Activated B cell treated with CpG ODN at 0.5 μM for 24 hours (primary cell): Measurements from ENCODE around the gene LDLRAD4. TPM values are rescaled to one million over a fixed set of nuclear protein-coding genes. Genes with fewer than 3 reads are reported as not detected.

Experiments used
- ATAC-seq: fragments of 200-7000 bp; cut with Tn5 transposase; one replicate; pipeline ENCODE4 v1.10.0; 2021; ENCODE audit warnings: low read depth, mild to moderate bottlenecking, moderate library complexity
- CTCF ChIA-PET: fragments of 350-600 bp; sonication (Branson Sonifier 250); formaldehyde crosslinking; loops from one replicate; lab custom pipeline; 2021; ENCODE audit warnings: antibody characterized with exemption; lab: Charles Lee
- POLR2A ChIA-PET: fragments of 350-600 bp; sonication (Branson Sonifier 250); formaldehyde crosslinking; loops from one replicate; lab custom pipeline; 2021; ENCODE audit warnings: antibody characterized with exemption; lab: Charles Lee
- DNase-seq: peaks from one replicate; pipeline ENCODE4 v3.0.0; 2022
- H3K27ac Mint-ChIP-seq: one replicate; pipeline ENCODE4 v1.8.0; 2020; ENCODE audit warnings: mixed read lengths
- H3K27me3 Mint-ChIP-seq: one replicate; pipeline ENCODE4 v1.8.0; 2021; ENCODE audit warnings: mixed read lengths
- H3K36me3 Mint-ChIP-seq: one replicate; pipeline ENCODE4 v1.8.0; 2021; ENCODE audit warnings: low read depth, mixed read lengths
- H3K4me1 Mint-ChIP-seq: one replicate; pipeline ENCODE4 v1.8.0; 2021; ENCODE audit warnings: mixed read lengths
- H3K4me3 Mint-ChIP-seq: one replicate; pipeline ENCODE4 v1.8.0; 2020; ENCODE audit warnings: mild to moderate bottlenecking, mixed read lengths
- H3K9me3 Mint-ChIP-seq: one replicate; pipeline ENCODE4 v1.8.0; 2020; ENCODE audit warnings: mixed read lengths
- CTCF ChIP-seq: fragments of 200-600 bp; IDR thresholded peaks from one replicate; pipeline ENCODE4 v1.8.0; 2022; ENCODE audit warnings: antibody characterized with exemption, mild to moderate bottlenecking
- intact Hi-C: fragments of 100-400 bp; cut with micrococcal nuclease; formaldehyde crosslinking; loops from one replicate; pipeline ENCODE4 v1.15.1; 2024
- total RNA-seq: library from RNA; stranded (reverse); gene quantifications from 2 replicates; pipeline ENCODE4 v1.2.3, GENCODE V29; 2022

LDLRAD4 gene
- total RNA-seq, 1 donor from 2014 or later: 66.9 TPM

GRCh38 chr18:13555192-13555591 lies 336.6 kb downstream of the LDLRAD4 start:
- Mint-ChIP-seq H3K4me3 (no peak overlapping the region), H3K27me3 (no peaks in the 10 kb centered on the region), H3K4me1 (peaks cover 21% of the 10 kb centered on the region), H3K27ac (no peak overlapping the region), H3K9me3 (no peaks in the 10 kb centered on the region), H3K36me3 (no peaks in the 10 kb centered on the region)
- no peak for ATAC-seq
- intact Hi-C loops: no loop called here
- DNase-seq: no peak
- CTCF ChIA-PET: interaction anchor here (1.1 to 1.7 kb wide), 3 partner anchors 8 to 76 kb away, joined by 3 to 10 read pairs (median 5); no protein-coding TSS in a partner anchor
- POLR2A ChIA-PET: no interaction called here
- no peak for TF ChIP-seq CTCF

- no peak overlapping the region for H3K4me3 Mint-ChIP-seq
- no peaks in the 10 kb centered on the region for H3K9me3 Mint-ChIP-seq
- peaks cover 25% of the 10 kb centered on the region for H3K4me1 Mint-ChIP-seq
- no peak overlapping the region for H3K27ac Mint-ChIP-seq
- ChIA-PET CTCF (interaction anchor here (1.1 to 3.2 kb wide), 4 partner anchors 9 to 77 kb away, joined by 3 to 26 read pairs (median 8); no protein-coding TSS in a partner anchor), POLR2A (interaction anchor here (0.6 kb wide), 1 partner anchor 11 kb away, joined by 3 read pairs; no protein-coding TSS in a partner anchor)
- intact Hi-C loops: no loop called here
- H3K27me3 Mint-ChIP-seq: no peaks in the 10 kb centered on the region
- TF ChIP-seq CTCF: no peak
- no peak for DNase-seq
- H3K36me3 Mint-ChIP-seq: no peaks in the 10 kb centered on the region
- no peak for ATAC-seq
Measured at GRCh38 chr18:13555865-13556264, 337.3 kb downstream of the LDLRAD4 start.

- no peak for TF ChIP-seq CTCF
- no peaks in the 10 kb centered on the region for H3K27me3 Mint-ChIP-seq
- no peak overlapping the region for H3K4me3 Mint-ChIP-seq
- H3K9me3 Mint-ChIP-seq: no peaks in the 10 kb centered on the region
- DNase-seq (no peak), ATAC-seq (no peak)
- no peaks in the 10 kb centered on the region for H3K36me3 Mint-ChIP-seq
- ChIA-PET POLR2A (no interaction called here), CTCF (interaction anchor here (1.1 to 7.7 kb wide), 7 partner anchors 10 to 256 kb away, joined by 3 to 121 read pairs (median 13); no protein-coding TSS in a partner anchor)
- no peak overlapping the region for H3K27ac Mint-ChIP-seq
- intact Hi-C loops: no loop called here
- peaks cover 30% of the 10 kb centered on the region for H3K4me1 Mint-ChIP-seq
Measured at GRCh38 chr18:13556502-13556901, 337.9 kb downstream of the LDLRAD4 start.

- H3K4me3 Mint-ChIP-seq: peak overlapping the region; percentile 52
- H3K27me3 Mint-ChIP-seq: no peaks in the 10 kb centered on the region
- H3K36me3 Mint-ChIP-seq: no peaks in the 10 kb centered on the region
- H3K4me1 Mint-ChIP-seq: peaks cover 46% of the 10 kb centered on the region
- DNase-seq: peak; percentile 56
- POLR2A ChIA-PET: interaction anchor here (0.8 to 7.5 kb wide), 12 partner anchors 9 to 342 kb away, joined by 3 to 560 read pairs (median 6); partner anchors contain the start of genes FAM210A and RNMT
- ATAC-seq: peak; percentile 60
- peak; percentile 51 for TF ChIP-seq CTCF
- H3K9me3 Mint-ChIP-seq: no peaks in the 10 kb centered on the region
- intact Hi-C loops: loop anchor here (1.0 kb wide), 8 partner anchors 19 to 342 kb away; partner anchors contain the start of genes FAM210A and RNMT
- CTCF ChIA-PET: interaction anchor here (0.6 to 7.7 kb wide), 30 partner anchors 9 to 553 kb away, joined by 3 to 171 read pairs (median 6); partner anchors contain the start of genes FAM210A and RNMT
- peak overlapping the region; percentile 77 for H3K27ac Mint-ChIP-seq
Measured at GRCh38 chr18:13558124-13558523, 339.6 kb downstream of the LDLRAD4 start.

- no peak for TF ChIP-seq CTCF
- intact Hi-C loops: loop anchor here (1.0 kb wide), 8 partner anchors 19 to 342 kb away; partner anchors contain the start of genes FAM210A and RNMT
- Mint-ChIP-seq H3K4me3 (no peak overlapping the region), H3K27ac (no peak overlapping the region), H3K4me1 (peaks cover 51% of the 10 kb centered on the region), H3K36me3 (no peaks in the 10 kb centered on the region), H3K27me3 (no peaks in the 10 kb centered on the region), H3K9me3 (no peaks in the 10 kb centered on the region)
- DNase-seq (no peak), ATAC-seq (no peak)
- CTCF ChIA-PET: interaction anchor here (0.7 to 7.7 kb wide), 20 partner anchors 9 to 342 kb away, joined by 3 to 171 read pairs (median 11); partner anchors contain the start of genes FAM210A and RNMT
- POLR2A ChIA-PET: interaction anchor here (0.8 to 7.5 kb wide), 9 partner anchors 9 to 343 kb away, joined by 3 to 560 read pairs (median 8); partner anchors contain the start of genes FAM210A and RNMT
Measured at GRCh38 chr18:13558790-13559189, 340.2 kb downstream of the LDLRAD4 start.
